ENCODE measurements around the gene UST.

- TF ChIP-seq, protein P1, sequence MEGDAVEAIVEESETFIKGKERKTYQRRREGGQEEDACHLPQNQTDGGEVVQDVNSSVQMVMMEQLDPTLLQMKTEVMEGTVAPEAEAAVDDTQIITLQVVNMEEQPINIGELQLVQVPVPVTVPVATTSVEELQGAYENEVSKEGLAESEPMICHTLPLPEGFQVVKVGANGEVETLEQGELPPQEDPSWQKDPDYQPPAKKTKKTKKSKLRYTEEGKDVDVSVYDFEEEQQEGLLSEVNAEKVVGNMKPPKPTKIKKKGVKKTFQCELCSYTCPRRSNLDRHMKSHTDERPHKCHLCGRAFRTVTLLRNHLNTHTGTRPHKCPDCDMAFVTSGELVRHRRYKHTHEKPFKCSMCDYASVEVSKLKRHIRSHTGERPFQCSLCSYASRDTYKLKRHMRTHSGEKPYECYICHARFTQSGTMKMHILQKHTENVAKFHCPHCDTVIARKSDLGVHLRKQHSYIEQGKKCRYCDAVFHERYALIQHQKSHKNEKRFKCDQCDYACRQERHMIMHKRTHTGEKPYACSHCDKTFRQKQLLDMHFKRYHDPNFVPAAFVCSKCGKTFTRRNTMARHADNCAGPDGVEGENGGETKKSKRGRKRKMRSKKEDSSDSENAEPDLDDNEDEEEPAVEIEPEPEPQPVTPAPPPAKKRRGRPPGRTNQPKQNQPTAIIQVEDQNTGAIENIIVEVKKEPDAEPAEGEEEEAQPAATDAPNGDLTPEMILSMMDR (IDR thresholded peaks at IDR 0.05) = no peak
- TF ChIP-seq EZH2 (IDR thresholded peaks at IDR 0.05; ENCODE audit: borderline replicate concordance, insufficient read depth, low read depth, low read length, poor library complexity, severe bottlenecking) = no peak
These were observed 42.2 kb upstream of the UST start for GRCh38 chr6:148704400-148705246.
